Measurements from ENCODE around the gene USF2. TPM values are rescaled to one million over a fixed set of nuclear protein-coding genes. Genes with fewer than 3 reads are reported as not detected.

The USF2 gene
- polyA plus RNA-seq, 1 donor (not counting 4 experiments of a cell fraction or from before 2014, with no cell fraction given) = 53.8 TPM

- H3K4me3 ChIP-seq (ENCODE audit: control insufficient read depth in 2 of 3, extremely low read depth in 1 of 3, insufficient read depth in 2 of 3, low read depth in 1 of 3, low read length in 3 of 3) = peak overlapping the region; percentile 59 to 92 (median 92)
- H3K9ac ChIP-seq (ENCODE audit: control insufficient read depth, extremely low read depth, insufficient read depth, low read length) = peak overlapping the region; percentile 96
- peak overlapping the region; percentile 99 for H2AFZ ChIP-seq (ENCODE audit: control insufficient read depth, low read length)
- peaks cover 32% of the 10 kb centered on the region for H3K79me2 ChIP-seq (ENCODE audit: control insufficient read depth, insufficient read depth, low read length)
- H3K36me3 ChIP-seq (ENCODE audit: control insufficient read depth in 2 of 2, extremely low read depth in 1 of 2, insufficient read depth in 2 of 2, low read length in 2 of 2) = peaks cover 5% of the 10 kb centered on the region in 2 experiments
- dilution Hi-C loops (cut with MboI; ENCODE audit: extremely low pct_ligation_motif_present, low sequenced_read_pairs) = no loop called here
- H3K4me1 ChIP-seq (ENCODE audit: control insufficient read depth, extremely low read depth, insufficient read depth, low read length) = peaks cover 13% of the 10 kb centered on the region
- H3K9me3 ChIP-seq (ENCODE audit: control insufficient read depth, low read depth, low read length) = no peaks in the 10 kb centered on the region
- H4K20me1 ChIP-seq (ENCODE audit: control insufficient read depth, extremely low read depth, insufficient read depth, low read length) = peaks cover 2% of the 10 kb centered on the region
- peak overlapping the region; percentile 96 for H3K27ac ChIP-seq (ENCODE audit: control insufficient read depth, insufficient read depth, low read length)
- DNase-seq (ENCODE audit: low read depth, low spot score) (no peak), FAIRE-seq (peak; percentile 81)
- H3K9me1 ChIP-seq (ENCODE audit: control insufficient read depth, extremely low read depth, insufficient read depth, low read length) = no peaks in the 10 kb centered on the region
- no peaks in the 10 kb centered on the region for H3K27me3 ChIP-seq (ENCODE audit: control insufficient read depth, extremely low read depth, insufficient read depth, low read length)
- H3K4me2 ChIP-seq (ENCODE audit: control insufficient read depth, extremely low read depth, insufficient read depth, low read depth, low read length) = peak overlapping the region; percentile 90
- TF ChIP-seq EZH2 (IDR thresholded peaks at IDR 0.05; ENCODE audit: low read length) = no peak
- peak; percentile 57 to 79 (median 68) for TF ChIP-seq CTCF (optimal IDR thresholded peaks at IDR 0.05 in 1 of 3, IDR thresholded peaks at IDR 0.05 in 1 of 3, conservative IDR thresholded peaks at IDR 0.05 in 1 of 3; ENCODE audit: extremely low read depth in 1 of 3, insufficient read depth in 2 of 3, low read length in 3 of 3)
These were observed 21.0 kb upstream of the USF2 start for GRCh38 chr19:35247526-35248309.

DNA sequence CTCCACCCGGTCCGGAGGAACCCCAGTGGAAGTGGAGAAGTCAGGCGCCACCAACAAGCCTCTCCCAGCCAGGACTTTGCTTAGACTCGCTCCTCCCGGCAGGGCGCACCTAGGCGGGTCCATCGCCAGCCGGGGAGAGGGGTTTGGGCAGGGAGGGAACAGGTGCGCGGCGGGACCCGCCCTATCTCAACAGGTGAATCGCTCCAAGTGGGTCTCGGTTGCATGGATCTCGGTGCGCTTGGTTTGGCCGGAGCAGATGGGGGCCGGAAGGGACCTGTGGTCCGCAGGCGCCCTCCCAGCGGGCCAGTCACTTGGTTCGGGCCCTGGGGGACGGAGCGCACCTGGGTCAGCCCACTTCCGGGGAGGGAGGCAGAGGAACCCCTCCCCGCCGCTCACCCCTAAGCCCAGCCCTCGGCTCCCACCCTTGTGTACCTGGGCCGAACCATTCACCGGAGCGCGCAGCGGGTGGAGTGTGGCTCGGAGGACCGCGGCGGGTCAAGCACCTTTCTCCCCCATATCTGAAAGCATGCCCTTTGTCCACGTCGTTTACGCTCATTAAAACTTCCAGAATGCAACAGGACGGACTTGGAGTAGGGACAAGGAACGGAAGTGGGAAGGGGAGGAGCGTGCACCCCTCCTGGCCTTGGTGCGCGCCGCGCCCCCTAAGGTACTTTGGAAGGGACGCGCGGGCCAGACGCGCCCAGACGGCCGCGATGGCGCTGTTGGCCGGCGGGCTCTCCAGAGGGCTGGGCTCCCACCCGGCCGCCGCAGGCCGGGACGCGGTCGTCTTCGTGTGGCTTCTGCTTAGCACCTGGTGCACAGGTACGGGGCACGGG is 20.2 kb upstream of the USF2 start, which contains the start of gene LSR:
Gene LSR, plus strand, starts transcription at position 693 of the 836 bp plus-strand sequence. Its CDS starts 21 bp downstream, at position 714.
- Histone ChIP-seq H4K20me1 (ENCODE audit: control insufficient read depth, extremely low read depth, insufficient read depth, low read length) (peaks cover 2% of the 10 kb centered on the region), H3K79me2 (ENCODE audit: control insufficient read depth, insufficient read depth, low read length) (peaks cover 36% of the 10 kb centered on the region), H3K4me1 (ENCODE audit: control insufficient read depth, extremely low read depth, insufficient read depth, low read length) (peaks cover 13% of the 10 kb centered on the region), H3K4me2 (ENCODE audit: control insufficient read depth, extremely low read depth, insufficient read depth, low read depth, low read length) (peak within 1 kb of the TSS; percentile 90), H2AFZ (ENCODE audit: control insufficient read depth, low read length) (peak within 1 kb of the TSS; percentile 99), H3K4me3 (ENCODE audit: control insufficient read depth in 2 of 3, extremely low read depth in 1 of 3, insufficient read depth in 2 of 3, low read depth in 1 of 3, low read length in 3 of 3) (peak within 1 kb of the TSS; percentile 59 to 92 (median 92)), H3K27ac (ENCODE audit: control insufficient read depth, insufficient read depth, low read length) (peak within 1 kb of the TSS; percentile 96), H3K36me3 (ENCODE audit: control insufficient read depth in 2 of 2, extremely low read depth in 1 of 2, insufficient read depth in 2 of 2, low read length in 2 of 2) (peaks cover 7 to 10% of the 10 kb centered on the region in 2 experiments), H3K27me3 (ENCODE audit: control insufficient read depth, extremely low read depth, insufficient read depth, low read length) (no peaks in the 10 kb centered on the region), H3K9ac (ENCODE audit: control insufficient read depth, extremely low read depth, insufficient read depth, low read length) (peak within 1 kb of the TSS; percentile 96), H3K9me1 (ENCODE audit: control insufficient read depth, extremely low read depth, insufficient read depth, low read length) (no peaks in the 10 kb centered on the region), H3K9me3 (ENCODE audit: control insufficient read depth, low read depth, low read length) (no peaks in the 10 kb centered on the region)
- TF ChIP-seq EZH2 (IDR thresholded peaks at IDR 0.05; ENCODE audit: low read length) = no peak
- peak in 1 of 3 experiments; percentile 13 for TF ChIP-seq CTCF (optimal IDR thresholded peaks at IDR 0.05 in 1 of 3, IDR thresholded peaks at IDR 0.05 in 1 of 3, conservative IDR thresholded peaks at IDR 0.05 in 1 of 3; ENCODE audit: extremely low read depth in 1 of 3, insufficient read depth in 2 of 3, low read length in 3 of 3)
- DNase-seq (ENCODE audit: low read depth, low spot score) (peak; percentile 44), FAIRE-seq (no peak)
- dilution Hi-C loops (cut with MboI; ENCODE audit: extremely low pct_ligation_motif_present, low sequenced_read_pairs) = no loop called here

All from keratinocyte (primary cell).